Neural crest cell (in vitro differentiated cells): ENCODE measurements around the gene FGF9. TPM values are rescaled to one million over a fixed set of nuclear protein-coding genes. Genes with fewer than 3 reads are reported as not detected.
A peak's percentile ranks its signal among the peaks of the same experiment; 100 is the strongest.

Source experiments
- DNase-seq: peaks from one replicate; pipeline ENCODE4 v3.0.0; 2021; ENCODE audit warnings: low read depth, mixed read lengths, low spot score
- H3K27ac Mint-ChIP-seq: one replicate; pipeline ENCODE4 v1.8.0; 2021; ENCODE audit warnings: mild to moderate bottlenecking, mixed read lengths; ENCODE audit not compliant: unreplicated experiment
- H3K27me3 Mint-ChIP-seq: 2 replicates; pipeline ENCODE4 v1.8.0; 2021; ENCODE audit warnings: low read depth, mild to moderate bottlenecking, mixed read lengths
- H3K36me3 Mint-ChIP-seq: 2 replicates; pipeline ENCODE4 v1.8.0; 2021; ENCODE audit warnings: low read depth, mild to moderate bottlenecking, mixed read lengths
- H3K4me1 Mint-ChIP-seq: 2 replicates; pipeline ENCODE4 v1.8.0; 2021; ENCODE audit warnings: mixed read lengths
- H3K4me3 Mint-ChIP-seq: one replicate; pipeline ENCODE4 v1.8.0; 2021; ENCODE audit warnings: mild to moderate bottlenecking, mixed read lengths
- H3K9me3 Mint-ChIP-seq: 2 replicates; pipeline ENCODE4 v1.8.0; 2021; ENCODE audit warnings: mixed read lengths
- CTCF ChIP-seq: fragments of 200-600 bp; sonication (generic); conservative IDR thresholded peaks from 2 replicates; pipeline ENCODE4 v1.5.0; 2021; ENCODE audit warnings: antibody characterized with exemption, mild to moderate bottlenecking
- total RNA-seq: library from RNA; stranded (reverse); gene quantifications from 2 replicates; pipeline ENCODE4 v1.2.1, GENCODE V29; 2021

Gene FGF9
- total RNA-seq, 1 donor from 2014 or later = 3.7 TPM

- H3K36me3 Mint-ChIP-seq = peaks cover 2% of the 10 kb centered on the region
- no peak for TF ChIP-seq CTCF
- H3K27me3 Mint-ChIP-seq = no peaks in the 10 kb centered on the region
- no peak overlapping the region for H3K4me3 Mint-ChIP-seq
- no peak overlapping the region for H3K27ac Mint-ChIP-seq
- DNase-seq = no peak
- no peaks in the 10 kb centered on the region for H3K4me1 Mint-ChIP-seq
- H3K9me3 Mint-ChIP-seq = peaks cover 5% of the 10 kb centered on the region
These were observed 9.6 kb upstream of the FGF9 start for GRCh38 chr13:21661097-21661909.

GRCh38 chr13:21663197-21663596 is 7.7 kb upstream of the FGF9 start:
- Mint-ChIP-seq H3K27ac (no peak overlapping the region), H3K27me3 (peaks cover 1% of the 10 kb centered on the region), H3K36me3 (peaks cover 2% of the 10 kb centered on the region), H3K4me1 (peaks cover 6% of the 10 kb centered on the region), H3K9me3 (peaks cover 2% of the 10 kb centered on the region), H3K4me3 (no peak overlapping the region)
- DNase-seq = no peak
- TF ChIP-seq CTCF = no peak

- H3K27ac Mint-ChIP-seq = no peak overlapping the region
- no peaks in the 10 kb centered on the region for H3K36me3 Mint-ChIP-seq
- DNase-seq = no peak
- H3K4me3 Mint-ChIP-seq = peak overlapping the region; percentile 94
- no peak for TF ChIP-seq CTCF
- H3K9me3 Mint-ChIP-seq = no peaks in the 10 kb centered on the region
- peaks cover 45% of the 10 kb centered on the region for H3K4me1 Mint-ChIP-seq
- H3K27me3 Mint-ChIP-seq = peaks cover 43% of the 10 kb centered on the region
These were observed 2.1 kb upstream of the FGF9 start for GRCh38 chr13:21668732-21669275.

GRCh38 chr13:21670006-21670882 is 629 bp upstream of the FGF9 start:
- H3K36me3 Mint-ChIP-seq = no peaks in the 10 kb centered on the region
- H3K27ac Mint-ChIP-seq = peak overlapping the region; percentile 74
- TF ChIP-seq CTCF = peak; percentile 32
- H3K27me3 Mint-ChIP-seq = peaks cover 54% of the 10 kb centered on the region
- H3K9me3 Mint-ChIP-seq = no peaks in the 10 kb centered on the region
- peak; percentile 67 for DNase-seq
- peak overlapping the region; percentile 92 for H3K4me3 Mint-ChIP-seq
- peaks cover 45% of the 10 kb centered on the region for H3K4me1 Mint-ChIP-seq

- Mint-ChIP-seq H3K4me1 (peaks cover 52% of the 10 kb centered on the region), H3K36me3 (no peaks in the 10 kb centered on the region), H3K27me3 (peaks cover 67% of the 10 kb centered on the region), H3K9me3 (no peaks in the 10 kb centered on the region), H3K4me3 (peak overlapping the region; percentile 92), H3K27ac (no peak overlapping the region)
- no peak for TF ChIP-seq CTCF
- no peak for DNase-seq
These were observed 880 bp downstream of the FGF9 start for GRCh38 chr13:21671620-21672286.
